ENCODE results near the gene MRPL12. TPM values are rescaled to one million over a fixed set of nuclear protein-coding genes. Genes with fewer than 3 reads are reported as not detected.

MRPL12 gene
- total and polyA plus RNA-seq, 2 of the 13 experiments (the other 11 are each of a cell fraction or from before 2014, with no cell fraction given): 39.1 to 94.1 TPM

- TF ChIP-seq, protein P1, sequence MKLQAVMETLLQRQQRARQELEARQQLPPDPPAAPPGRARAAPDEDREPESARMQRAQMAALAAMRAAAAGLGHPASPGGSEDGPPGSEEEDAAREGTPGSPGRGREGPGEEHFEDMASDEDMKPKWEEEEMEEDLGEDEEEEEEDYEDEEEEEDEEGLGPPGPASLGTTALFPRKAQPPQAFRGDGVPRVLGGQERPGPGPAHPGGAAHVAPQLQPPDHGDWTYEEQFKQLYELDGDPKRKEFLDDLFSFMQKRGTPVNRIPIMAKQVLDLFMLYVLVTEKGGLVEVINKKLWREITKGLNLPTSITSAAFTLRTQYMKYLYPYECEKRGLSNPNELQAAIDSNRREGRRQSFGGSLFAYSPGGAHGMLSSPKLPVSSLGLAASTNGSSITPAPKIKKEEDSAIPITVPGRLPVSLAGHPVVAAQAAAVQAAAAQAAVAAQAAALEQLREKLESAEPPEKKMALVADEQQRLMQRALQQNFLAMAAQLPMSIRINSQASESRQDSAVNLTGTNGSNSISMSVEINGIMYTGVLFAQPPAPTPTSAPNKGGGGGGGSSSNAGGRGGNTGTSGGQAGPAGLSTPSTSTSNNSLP (IDR thresholded peaks at IDR 0.05; ENCODE audit: low read depth, low read length): no peak
- peak; percentile 47 for TF ChIP-seq PPARG (CRISPR knock-in tag; conservative IDR thresholded peaks at IDR 0.05)
- peak; percentile 80 for TF ChIP-seq SP4 (CRISPR knock-in tag; IDR thresholded peaks at IDR 0.05)
- TF ChIP-seq SMARCC2 (IDR thresholded peaks at IDR 0.05): no peak
- TF ChIP-seq TCF7L2 (IDR thresholded peaks at IDR 0.05; ENCODE audit: low read depth, low read length): no peak
- TF ChIP-seq ADNP (CRISPR knock-in tag; IDR thresholded peaks at IDR 0.05): no peak
- peak; percentile 67 for TF ChIP-seq ZBTB2 (CRISPR knock-in tag; IDR thresholded peaks at IDR 0.05; ENCODE audit: low read depth)
- no peak for TF ChIP-seq MZF1 (CRISPR knock-in tag; IDR thresholded peaks at IDR 0.05; ENCODE audit: borderline replicate concordance)
- TF ChIP-seq ZNF44 (CRISPR knock-in tag; IDR thresholded peaks at IDR 0.05): peak; percentile 77
- peak; percentile 38; the same call in 1 of the 2 replicates for TF ChIP-seq ZNF776 (CRISPR knock-in tag; IDR thresholded peaks at IDR 0.05)
- TF ChIP-seq DNMT1 (CRISPR knock-in tag; IDR thresholded peaks at IDR 0.05): no peak
- TF ChIP-seq NR0B2 (CRISPR knock-in tag; IDR thresholded peaks at IDR 0.05): peak; percentile 71; the same call in 1 of the 2 replicates
- TF ChIP-seq, protein P2, sequence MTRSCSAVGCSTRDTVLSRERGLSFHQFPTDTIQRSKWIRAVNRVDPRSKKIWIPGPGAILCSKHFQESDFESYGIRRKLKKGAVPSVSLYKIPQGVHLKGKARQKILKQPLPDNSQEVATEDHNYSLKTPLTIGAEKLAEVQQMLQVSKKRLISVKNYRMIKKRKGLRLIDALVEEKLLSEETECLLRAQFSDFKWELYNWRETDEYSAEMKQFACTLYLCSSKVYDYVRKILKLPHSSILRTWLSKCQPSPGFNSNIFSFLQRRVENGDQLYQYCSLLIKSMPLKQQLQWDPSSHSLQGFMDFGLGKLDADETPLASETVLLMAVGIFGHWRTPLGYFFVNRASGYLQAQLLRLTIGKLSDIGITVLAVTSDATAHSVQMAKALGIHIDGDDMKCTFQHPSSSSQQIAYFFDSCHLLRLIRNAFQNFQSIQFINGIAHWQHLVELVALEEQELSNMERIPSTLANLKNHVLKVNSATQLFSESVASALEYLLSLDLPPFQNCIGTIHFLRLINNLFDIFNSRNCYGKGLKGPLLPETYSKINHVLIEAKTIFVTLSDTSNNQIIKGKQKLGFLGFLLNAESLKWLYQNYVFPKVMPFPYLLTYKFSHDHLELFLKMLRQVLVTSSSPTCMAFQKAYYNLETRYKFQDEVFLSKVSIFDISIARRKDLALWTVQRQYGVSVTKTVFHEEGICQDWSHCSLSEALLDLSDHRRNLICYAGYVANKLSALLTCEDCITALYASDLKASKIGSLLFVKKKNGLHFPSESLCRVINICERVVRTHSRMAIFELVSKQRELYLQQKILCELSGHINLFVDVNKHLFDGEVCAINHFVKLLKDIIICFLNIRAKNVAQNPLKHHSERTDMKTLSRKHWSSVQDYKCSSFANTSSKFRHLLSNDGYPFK (CRISPR knock-in tag; IDR thresholded peaks at IDR 0.05; ENCODE audit: borderline replicate concordance): peak; percentile 95
- peak; percentile 47; the same call in 1 of the 2 replicates for TF ChIP-seq FOXA3 (CRISPR knock-in tag; IDR thresholded peaks at IDR 0.05)
- no peak for TF ChIP-seq KLF15 (CRISPR knock-in tag; IDR thresholded peaks at IDR 0.05; ENCODE audit: borderline replicate concordance)
- no peak for TF ChIP-seq ZNF432 (CRISPR knock-in tag; IDR thresholded peaks at IDR 0.05; ENCODE audit: borderline replicate concordance)
- no peak for TF ChIP-seq ZNF746 (CRISPR knock-in tag; IDR thresholded peaks at IDR 0.05)
- TF ChIP-seq ZNF160 (CRISPR knock-in tag; IDR thresholded peaks at IDR 0.05): no peak; the same call in 1 of the 2 replicates
- no peak for TF ChIP-seq FIP1L1 (IDR thresholded peaks at IDR 0.05; ENCODE audit: borderline replicate concordance, insufficient read depth, low read depth, low read length)
- peak; percentile 89 for TF ChIP-seq KDM5B (CRISPR knock-in tag; IDR thresholded peaks at IDR 0.05; ENCODE audit: borderline replicate concordance)
- TF ChIP-seq, protein P3, sequence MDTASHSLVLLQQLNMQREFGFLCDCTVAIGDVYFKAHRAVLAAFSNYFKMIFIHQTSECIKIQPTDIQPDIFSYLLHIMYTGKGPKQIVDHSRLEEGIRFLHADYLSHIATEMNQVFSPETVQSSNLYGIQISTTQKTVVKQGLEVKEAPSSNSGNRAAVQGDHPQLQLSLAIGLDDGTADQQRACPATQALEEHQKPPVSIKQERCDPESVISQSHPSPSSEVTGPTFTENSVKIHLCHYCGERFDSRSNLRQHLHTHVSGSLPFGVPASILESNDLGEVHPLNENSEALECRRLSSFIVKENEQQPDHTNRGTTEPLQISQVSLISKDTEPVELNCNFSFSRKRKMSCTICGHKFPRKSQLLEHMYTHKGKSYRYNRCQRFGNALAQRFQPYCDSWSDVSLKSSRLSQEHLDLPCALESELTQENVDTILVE (CRISPR knock-in tag; IDR thresholded peaks at IDR 0.05): no peak; the same call in none of the 2 replicates
These were observed 36.6 kb upstream of the MRPL12 start, which contains the start of the genes CCDC137 and OXLD1 (continued) for GRCh38 chr17:81666342-81667191.

All from HepG2 (cell line).